GM19025 (cell line): ENCODE measurements around the gene SERPINB1.

ENCODE experiments used
- ATAC-seq: cut with Tn5 transposase; IDR thresholded peaks from one replicate; pipeline ENCODE4 v1.9.1; 2021; ENCODE audit warnings: mild to moderate bottlenecking, low read depth, moderate library complexity; ENCODE audit not compliant: unreplicated experiment

Gene SERPINB1

GRCh38 chr6:2796861-2797260 is 44.8 kb downstream of the SERPINB1 start:
- ATAC-seq = no peak

GRCh38 chr6:2795956-2796355 is 45.7 kb downstream of the SERPINB1 start:
- no peak for ATAC-seq

- ATAC-seq = no peak
Observed at GRCh38 chr6:2795162-2795561, 46.5 kb downstream of the SERPINB1 start.

- ATAC-seq = no peak
Observed at GRCh38 chr6:2794171-2794730, 47.4 kb downstream of the SERPINB1 start.

GRCh38 chr6:2793534-2794151 is 48.0 kb downstream of the SERPINB1 start:
- no peak for ATAC-seq

GRCh38 chr6:2792330-2793110 is 49.1 kb downstream of the SERPINB1 start:
- ATAC-seq = no peak

GRCh38 chr6:2791450-2791974 is 50.2 kb downstream of the SERPINB1 start:
- ATAC-seq = no peak

- ATAC-seq = peak; percentile 60
Observed at GRCh38 chr6:2790588-2791449, 50.8 kb downstream of the SERPINB1 start.

GRCh38 chr6:2786269-2786668 is 55.4 kb downstream of the SERPINB1 start:
- no peak for ATAC-seq

GRCh38 chr6:2784930-2785329 is 56.7 kb downstream of the SERPINB1 start:
- ATAC-seq = no peak

- no peak for ATAC-seq
Observed at GRCh38 chr6:2784061-2784460, 57.6 kb downstream of the SERPINB1 start.

- no peak for ATAC-seq
Observed at GRCh38 chr6:2783188-2783963, 58.3 kb downstream of the SERPINB1 start.

- no peak for ATAC-seq
Observed at GRCh38 chr6:2782825-2783187, 58.9 kb downstream of the SERPINB1 start.

GRCh38 chr6:2782356-2782708 is 59.3 kb downstream of the SERPINB1 start:
- no peak for ATAC-seq
